ENCODE data around the gene AP2A2.

The AP2A2 gene

GRCh38 chr11:992577-992976 lies 66.9 kb downstream of the AP2A2 start:
- DNase-seq (ENCODE audit: low read depth) = no peak
- no peak overlapping the region for H3K4me3 ChIP-seq (replicated peaks; ENCODE audit: low read depth, low read length)
- TF ChIP-seq CTCF (IDR thresholded peaks at IDR 0.05; ENCODE audit: low read length, missing control alignments) = no peak

GRCh38 chr11:993632-994167 lies 68.0 kb downstream of the AP2A2 start:
- DNase-seq (ENCODE audit: low read depth) = no peak
- no peak overlapping the region for H3K4me3 ChIP-seq (replicated peaks; ENCODE audit: low read depth, low read length)
- TF ChIP-seq CTCF (IDR thresholded peaks at IDR 0.05; ENCODE audit: low read length, missing control alignments) = no peak

- TF ChIP-seq CTCF (IDR thresholded peaks at IDR 0.05; ENCODE audit: low read length, missing control alignments) = no peak
- no peak for DNase-seq (ENCODE audit: low read depth)
- no peak overlapping the region for H3K4me3 ChIP-seq (replicated peaks; ENCODE audit: low read depth, low read length)
Measured at GRCh38 chr11:995044-995751, 69.5 kb downstream of the AP2A2 start.

- no peak overlapping the region for H3K4me3 ChIP-seq (replicated peaks; ENCODE audit: low read depth, low read length)
- peak; percentile 24 for DNase-seq (ENCODE audit: low read depth)
- no peak for TF ChIP-seq CTCF (IDR thresholded peaks at IDR 0.05; ENCODE audit: low read length, missing control alignments)
Measured at GRCh38 chr11:995752-996420, 70.2 kb downstream of the AP2A2 start.

GRCh38 chr11:996681-997080 lies 71.0 kb downstream of the AP2A2 start:
- no peak overlapping the region for H3K4me3 ChIP-seq (replicated peaks; ENCODE audit: low read depth, low read length)
- no peak for TF ChIP-seq CTCF (IDR thresholded peaks at IDR 0.05; ENCODE audit: low read length, missing control alignments)
- no peak for DNase-seq (ENCODE audit: low read depth)

GRCh38 chr11:997907-998306 lies 72.2 kb downstream of the AP2A2 start:
- TF ChIP-seq CTCF (IDR thresholded peaks at IDR 0.05; ENCODE audit: low read length, missing control alignments) = no peak
- no peak for DNase-seq (ENCODE audit: low read depth)
- H3K4me3 ChIP-seq (replicated peaks; ENCODE audit: low read depth, low read length) = no peak overlapping the region

Measured in fibroblast of pulmonary artery (primary cell).